Adrenal gland (tissue), 12 donors: Measurements from ENCODE around the gene CSTF3. TPM values are rescaled to one million over a fixed set of nuclear protein-coding genes. Genes with fewer than 3 reads are reported as not detected.
A peak's percentile ranks its signal among the peaks of the same experiment; 100 is the strongest.
"Not testable (repeated sequence)": the region's sequence is repeated elsewhere in the genome, so short reads cannot be mapped to it uniquely, and the experiment has no call there.

Source experiments
- DNase-seq, 7 donors: peaks; one replicate each; pipeline ENCODE4 v3.0.0-alpha.2; 2019 to 2020
- H3K27ac ChIP-seq, 5 donors: fragments of 200-600 bp; sonication (generic) in 4 of 5; 1 replicate in 3 of 5; 2 replicates in 2 of 5; pipeline versions ENCODE4 v1.5.1 to v1.8.0; 2016 to 2020; ENCODE audit warnings: mild to moderate bottlenecking in 1 of 5
- H3K27me3 ChIP-seq: fragments of 200-600 bp; 2 replicates; pipeline ENCODE4 v1.8.0; 2021
- H3K36me3 ChIP-seq, 2 donors: fragments of 200-600 bp; replicated peaks in 1 of 2; 1 replicate in 1 of 2; 2 replicates in 1 of 2; pipeline versions ENCODE4 v1.5.1 to v1.8.0; 2018 to 2022
- H3K4me1 ChIP-seq, 2 donors: fragments of 200-600 bp; replicated peaks in 1 of 2; 1 replicate in 1 of 2; 2 replicates in 1 of 2; pipeline versions ENCODE4 v1.5.1 to v1.8.0; 2018 to 2021
- H3K4me3 ChIP-seq, 4 donors: fragments of 200-600 bp; sonication (generic) in 3 of 4; one replicate each; pipeline ENCODE4 v1.5.1; 2016 to 2018
- H3K9me3 ChIP-seq, 3 donors: fragments of 200-600 bp; sonication (generic) in 1 of 3; replicated peaks in 1 of 3; 1 replicate in 2 of 3; 2 replicates in 1 of 3; pipeline versions ENCODE4 v1.5.1 to v1.8.0; 2016 to 2021
- CTCF ChIP-seq, 6 experiments: fragments of 450-650 bp in 4 of 6; fragments of 200-600 bp in 2 of 6; sonication (generic) in 1 of 6; IDR thresholded peaks; 1 replicate in 5 of 6; 2 replicates in 1 of 6; pipeline versions ENCODE4 v1.5.1 to v1.8.0; 2016 to 2021; ENCODE audit warnings: antibody characterized with exemption in 6 of 6, mild to moderate bottlenecking in 2 of 6, moderate library complexity in 1 of 6
- POLR2A ChIP-seq, 2 donors: fragments of 450-650 bp; IDR thresholded peaks; one replicate each; pipeline ENCODE4 v1.6.1; 2017; ENCODE audit warnings: antibody characterized with exemption in 2 of 2, mild to moderate bottlenecking in 2 of 2, moderate library complexity in 1 of 2
- whole genome bisulfite sequencing, 4 donors: extraction: QIAGEN DNeasy Blood & Tissue Kit in 2 of 4; methylation state at CpG; one replicate each; pipeline versions ENCODE4 v1.1.5 to v1.1.7; 2013 to 2017; 5-methylcytosine and 5-hydroxymethylcytosine counted together
- intact Hi-C, 2 donors: fragments of 100-400 bp; cut with DNase I; formaldehyde crosslinking; loops; one replicate each; pipeline versions ENCODE4 v1.14.1 to v1.15.0; 2022 to 2023
- polyA plus RNA-seq, 3 donors: library from polyadenylated mRNA; stranded (reverse); fragments of 200-250 nt in 2 of 3; fragments of 350-450 nt in 1 of 3; fragmentation: Illumina TruSeq in 1 of 3; extraction: RNeasy Lipid Tissue Mini Kit (QIAGEN cat#74804) in 1 of 3; gene quantifications; one replicate each; pipeline ENCODE4 v1.2.3, GENCODE V29; 2013 to 2014
- total RNA-seq, 9 donors: library from RNA; depleted of rRNA in 4 of 9; stranded (reverse); fragments of >200 nt in 4 of 9; fragments of 120-200 nt in 1 of 9; fragmentation: NEBNext Ultra II Directional in 1 of 9; extraction: Animal tissue kit (Norgen Biotek cat#: 25700) in 1 of 9; gene quantifications; one replicate each; pipeline versions ENCODE4 v1.1.0 to v1.2.4, GENCODE V29; 2013 to 2023
- donor health status: healthy with polysubstance abuse.
- donor health status: Bipolar disorder and iron deficiency.
- donor health status: DM: yes; HTN: yes; CAD: no.
- donor health status: DM: no; HTN: no; CAD: no.
- donor health status: DM: no; HTN: no; CAD: no.
- donor health status: DM: yes; HTN: yes; CAD: no.

CSTF3 gene
- total and polyA plus RNA-seq, 12 donors, result 6.9 to 59.7 (median 21.0) TPM

DNA sequence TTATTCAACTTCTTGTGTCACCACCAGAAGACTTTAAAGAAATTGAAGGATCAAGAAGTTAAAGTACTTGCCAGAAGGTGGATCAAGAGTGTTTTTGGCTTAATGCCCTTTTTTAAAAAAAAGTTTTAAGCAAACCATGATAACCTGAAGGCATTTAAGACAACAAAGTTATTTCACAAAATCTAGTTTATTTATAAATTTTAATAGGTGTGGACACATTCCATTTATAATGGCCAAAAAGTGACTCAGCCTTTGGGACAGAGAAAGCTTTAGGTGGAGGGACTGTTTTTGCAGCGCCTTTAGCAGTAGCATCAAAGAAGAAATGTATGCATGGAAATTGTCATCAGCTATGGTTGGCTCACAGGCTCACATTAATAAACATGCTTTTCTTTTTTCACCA lies 104.0 kb downstream of the CSTF3 start:
- DNase-seq, result no peak
- TF ChIP-seq CTCF (IDR thresholded peaks at IDR 0.05), result no peak
- TF ChIP-seq POLR2A (IDR thresholded peaks at IDR 0.05), result no peak
- Histone ChIP-seq H3K36me3 (peaks cover 0 to 26% of the 10 kb centered on the region in 2 donors), H3K27ac (no peak overlapping the region), H3K27me3 (no peaks in the 10 kb centered on the region), H3K4me1 (peaks cover 0 to 9% of the 10 kb centered on the region in 2 donors), H3K9me3 (no peaks in the 10 kb centered on the region), H3K4me3 (no peak overlapping the region)
- 90 to 100% (median 96%) methylated on average over 1 of the region's 1 CpG for WGBS, 4 donors
- intact Hi-C loops, result no loop called here

GRCh38 chr11:33055375-33055774 lies 105.9 kb downstream of the CSTF3 start:
- peaks cover 0 to 24% of the 10 kb centered on the region in 2 donors for H3K36me3 ChIP-seq
- TF ChIP-seq CTCF (IDR thresholded peaks at IDR 0.05), result no peak
- no peak for TF ChIP-seq POLR2A (IDR thresholded peaks at IDR 0.05)
- no peaks in the 10 kb centered on the region for H3K4me1 ChIP-seq
- peak in 1 of 7 donors; percentile 17 for DNase-seq
- H3K27ac ChIP-seq, result no peak overlapping the region
- H3K27me3 ChIP-seq, result no peaks in the 10 kb centered on the region
- H3K9me3 ChIP-seq, result no peaks in the 10 kb centered on the region
- no peak overlapping the region for H3K4me3 ChIP-seq
- intact Hi-C loops, result no loop called here

DNA sequence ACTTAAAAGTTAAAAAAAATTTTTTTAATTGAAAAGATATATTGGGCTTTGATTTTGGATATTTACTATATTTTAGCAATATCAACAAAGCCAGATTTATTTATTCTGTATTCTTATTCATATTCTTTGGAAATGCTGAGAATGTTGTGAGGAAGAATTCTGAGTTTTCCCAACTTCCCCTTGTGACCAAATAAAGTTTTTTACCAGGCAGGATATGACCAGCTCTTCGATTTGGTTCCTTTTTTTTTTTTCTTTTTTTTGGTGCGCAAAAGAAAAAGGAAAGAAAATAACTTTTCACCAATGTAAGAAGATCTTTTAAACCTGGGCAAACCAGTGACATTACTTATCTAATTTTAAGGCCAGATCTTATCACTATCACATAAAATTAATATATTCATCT lies 109.0 kb downstream of the CSTF3 start:
- no peak for TF ChIP-seq POLR2A (IDR thresholded peaks at IDR 0.05)
- no peak for TF ChIP-seq CTCF (IDR thresholded peaks at IDR 0.05)
- WGBS, 4 donors, result 68 to 91% (median 81%) methylated on average over 2 of the region's 2 CpGs
- peak overlapping the region in 1 of 5 donors; percentile 50 for H3K27ac ChIP-seq
- H3K36me3 ChIP-seq, result no peaks in the 10 kb centered on the region
- no peak for DNase-seq
- peaks cover 0 to 6% of the 10 kb centered on the region in 2 donors for H3K4me1 ChIP-seq
- no peak overlapping the region for H3K4me3 ChIP-seq
- H3K9me3 ChIP-seq, result no peaks in the 10 kb centered on the region
- intact Hi-C loops, result no loop called here
- H3K27me3 ChIP-seq, result no peaks in the 10 kb centered on the region

- DNase-seq, H3K36me3 ChIP-seq, H3K4me1 ChIP-seq, H3K27me3 ChIP-seq, H3K4me3 ChIP-seq, intact Hi-C loops, H3K27ac ChIP-seq, H3K9me3 ChIP-seq: not testable (repeated sequence)
- WGBS, 4 donors, result 89 to 100% (median 92%) methylated on average over 3 of the region's 3 CpGs
Observed at GRCh38 chr11:33049565-33050408, 111.5 kb downstream of the CSTF3 start.

- intact Hi-C loops, H3K27me3 ChIP-seq, H3K4me3 ChIP-seq, H3K27ac ChIP-seq, H3K4me1 ChIP-seq, H3K9me3 ChIP-seq, H3K36me3 ChIP-seq: not testable (repeated sequence)
- 65 to 80% (median 69%) methylated on average over 6 of the region's 6 CpGs for WGBS, 4 donors
- DNase-seq, result peak in 5 of 7 donors; percentile 33 to 59 (median 37)
Observed at GRCh38 chr11:33048701-33049100, 112.6 kb downstream of the CSTF3 start.
